ENCODE results near the gene PRSS50.
A peak's percentile ranks its signal among the peaks of the same experiment; 100 is the strongest.
"Not testable (repeated sequence)": the region's sequence is repeated elsewhere in the genome, so short reads cannot be mapped to it uniquely, and the experiment has no call there.

PRSS50 gene

GRCh38 chr3:46717447-46718231, at the start of gene PRSS50:
TSS of gene PRSS50 (minus strand) at chr3:46717869. CDS start at chr3:46717824, 45 bp downstream.
- peak in 1 of 2 experiments; percentile 26 for DNase-seq (ENCODE audit: low read depth in 2 of 2)

GRCh38 chr3:46764206-46764605, 46.5 kb upstream of the PRSS50 start:
- DNase-seq (ENCODE audit: low read depth in 2 of 2), result no peak

GRCh38 chr3:46763178-46763577, 45.5 kb upstream of the PRSS50 start:
- no peak for DNase-seq (ENCODE audit: low read depth in 2 of 2)

GRCh38 chr3:46759239-46760167, 41.8 kb upstream of the PRSS50 start:
- DNase-seq (ENCODE audit: low read depth in 2 of 2), result no peak

GRCh38 chr3:46756642-46757041, 39.0 kb upstream of the PRSS50 start:
- no peak for DNase-seq (ENCODE audit: low read depth in 2 of 2)

- no peak for DNase-seq (ENCODE audit: low read depth in 2 of 2)
Observed at GRCh38 chr3:46755646-46756045, 38.0 kb upstream of the PRSS50 start.

GRCh38 chr3:46753127-46753526, 35.5 kb upstream of the PRSS50 start:
- not testable (repeated sequence) for DNase-seq (ENCODE audit: low read depth in 2 of 2)

- no peak for DNase-seq (ENCODE audit: low read depth in 2 of 2)
Observed at GRCh38 chr3:46750555-46751038, 32.9 kb upstream of the PRSS50 start.

- DNase-seq (ENCODE audit: low read depth in 2 of 2), result no peak
Observed at GRCh38 chr3:46749129-46749528, 31.5 kb upstream of the PRSS50 start.

- no peak for DNase-seq (ENCODE audit: low read depth in 2 of 2)
Observed at GRCh38 chr3:46748170-46748569, 30.5 kb upstream of the PRSS50 start.

GRCh38 chr3:46746711-46747110, 29.0 kb upstream of the PRSS50 start:
- no peak for DNase-seq (ENCODE audit: low read depth in 2 of 2)

- DNase-seq (ENCODE audit: low read depth in 2 of 2), result no peak
Observed at GRCh38 chr3:46742992-46743585, 25.4 kb upstream of the PRSS50 start.

- not testable (repeated sequence) for DNase-seq (ENCODE audit: low read depth in 2 of 2)
Observed at GRCh38 chr3:46739565-46739964, 21.9 kb upstream of the PRSS50 start.

- no peak for DNase-seq (ENCODE audit: low read depth in 2 of 2)
Observed at GRCh38 chr3:46737329-46737731, 19.7 kb upstream of the PRSS50 start.

- DNase-seq (ENCODE audit: low read depth in 2 of 2), result no peak
Observed at GRCh38 chr3:46736006-46736872, 18.6 kb upstream of the PRSS50 start.

- DNase-seq (ENCODE audit: low read depth in 2 of 2), result no peak
Observed at GRCh38 chr3:46734773-46735172, 17.1 kb upstream of the PRSS50 start.

GRCh38 chr3:46733026-46733800, 15.5 kb upstream of the PRSS50 start:
- DNase-seq (ENCODE audit: low read depth in 2 of 2), result no peak

GRCh38 chr3:46731795-46732194, 14.1 kb upstream of the PRSS50 start:
- DNase-seq (ENCODE audit: low read depth in 2 of 2), result no peak

- DNase-seq (ENCODE audit: low read depth in 2 of 2), result no peak
Observed at GRCh38 chr3:46730819-46731218, 13.2 kb upstream of the PRSS50 start.

GRCh38 chr3:46729038-46729437, 11.4 kb upstream of the PRSS50 start:
- DNase-seq (ENCODE audit: low read depth in 2 of 2), result no peak

Data from stimulated activated CD4-positive, alpha-beta T cell treated with anti-CD3 and anti-CD28 coated beads, Interleukin-12 subunit alpha, Interleukin-12 subunit beta, amount 100 ng/mL, for 24 hours (primary cell).